GM12878 (cell line): ENCODE results near the gene CMSS1. TPM values are rescaled to one million over a fixed set of nuclear protein-coding genes. Genes with fewer than 3 reads are reported as not detected.

Experiments
- ATAC-seq: fragments of 200-7000 bp; cut with Tn5 transposase; 3 replicates; pipeline ENCODE4 v1.9.1; 2020; ENCODE audit warnings: mild to moderate bottlenecking, moderate library complexity
- BruUV-seq: library from RNA; stranded (reverse); fragments of 400-500 nt; replicated peaks from 2 replicates; lab custom pipeline; 2021; lab: Mats Ljungman, UMichigan
- CTCF ChIA-PET: fragments of 300-600 bp; sonication (Branson Sonifier 250); formaldehyde crosslinking; extraction: SDS; loops from one replicate; lab custom pipeline; 2021; ENCODE audit warnings: inconsistent platforms; lab: Yijun Ruan, JAX
- POLR2A ChIA-PET: fragments of 350-600 bp; formaldehyde crosslinking; extraction: SDS; loops from one replicate; lab custom pipeline; 2021; ENCODE audit warnings: inconsistent platforms; lab: Charles Lee
- RAD21 ChIA-PET: fragments of 300-600 bp; sonication (Branson Sonifier 250); formaldehyde crosslinking; loops from one replicate; lab custom pipeline; 2023; ENCODE audit warnings: antibody characterized with exemption; ENCODE audit not compliant: unreplicated experiment; lab: Charles Lee
- SMC1A ChIA-PET: fragments of 300-600 bp; sonication (Branson Sonifier 250); formaldehyde crosslinking; loops from one replicate; lab custom pipeline; 2023; ENCODE audit not compliant: unreplicated experiment, uncharacterized antibody; lab: Charles Lee
- DNase-seq: peaks from one replicate; pipeline ENCODE4 v3.0.0-alpha.2; 2011; ENCODE audit warnings: low read depth, low spot score
- FAIRE-seq: peaks from 3 replicates; lab custom pipeline; 2011; peaks lifted over from hg19 to GRCh38; lab: Jason Lieb, UNC
- H2AFZ ChIP-seq: 2 replicates; pipeline ENCODE4 v1.6.0; 2011; ENCODE audit warnings: low read depth, low read length, control low read depth; ENCODE audit not compliant: control insufficient read depth
- H3K27ac ChIP-seq: 2 replicates; pipeline ENCODE4 v1.5.1; 2011; ENCODE audit warnings: control low read depth; ENCODE audit not compliant: control insufficient read depth, insufficient read depth
- H3K27me3 ChIP-seq, 2 experiments: replicated peaks in 1 of 2; 2 replicates each; pipeline versions ENCODE4 v1.6.0 to v1.6.1; 2011; ENCODE audit warnings: low read length in 1 of 2; ENCODE audit not compliant: control insufficient read depth in 2 of 2, insufficient read depth in 2 of 2
- H3K36me3 ChIP-seq, 2 experiments: 2 replicates each; pipeline ENCODE4 v1.5.1; 2011; ENCODE audit warnings: low read length in 1 of 2; ENCODE audit not compliant: control insufficient read depth in 2 of 2, insufficient read depth in 2 of 2
- H3K4me1 ChIP-seq: 2 replicates; pipeline ENCODE4 v1.6.1; 2011; ENCODE audit warnings: mild to moderate bottlenecking, low read length, moderate library complexity, mixed read lengths; ENCODE audit not compliant: control insufficient read depth, insufficient read depth
- H3K4me2 ChIP-seq: 2 replicates; pipeline ENCODE4 v1.6.0; 2011; ENCODE audit warnings: control low read depth; ENCODE audit not compliant: control insufficient read depth, insufficient read depth
- H3K4me3 ChIP-seq: fragments of 200-600 bp; sonication (generic); 2 replicates; pipeline ENCODE4 v1.5.1; 2016
- H3K79me2 ChIP-seq: 2 replicates; pipeline ENCODE4 v1.6.0; 2011; ENCODE audit warnings: low read length; ENCODE audit not compliant: control insufficient read depth, insufficient read depth
- H3K9ac ChIP-seq: 2 replicates; pipeline ENCODE4 v1.8.0; 2011; ENCODE audit warnings: low read length, control low read depth, mixed read lengths; ENCODE audit not compliant: control insufficient read depth, insufficient read depth
- H3K9me3 ChIP-seq: replicated peaks from 3 replicates; pipeline ENCODE4 v1.5.1; 2011; ENCODE audit warnings: mild to moderate bottlenecking, low read length; ENCODE audit not compliant: control insufficient read depth, insufficient read depth
- H4K20me1 ChIP-seq: 2 replicates; pipeline ENCODE4 v1.6.0; 2011; ENCODE audit not compliant: control insufficient read depth, insufficient read depth
- BRCA1 ChIP-seq: IDR thresholded peaks from 2 replicates; pipeline ENCODE4 v1.6.1; 2011; ENCODE audit warnings: low read depth, low read length, improper control_type of control experiment
- CHD4 ChIP-seq: fragments of 200-600 bp; sonication (generic); IDR thresholded peaks from 2 replicates; pipeline ENCODE4 v1.6.1; 2016; ENCODE audit warnings: mild to moderate bottlenecking
- FOS ChIP-seq: IDR thresholded peaks from 3 replicates; pipeline ENCODE4 v1.6.1; 2011; ENCODE audit warnings: borderline replicate concordance; ENCODE audit not compliant: insufficient read length; ENCODE audit errors: extremely low read depth
- KLF5 ChIP-seq: fragments of 450-650 bp; IDR thresholded peaks from 2 replicates; pipeline ENCODE4 v1.6.1; 2014; ENCODE audit warnings: mild to moderate bottlenecking; ENCODE audit not compliant: partially characterized antibody
- NRF1 ChIP-seq: conservative IDR thresholded peaks from 2 replicates; pipeline ENCODE4 v1.6.1; 2011; ENCODE audit warnings: mild to moderate bottlenecking, low read depth, low read length, improper control_type of control experiment
- PAX5 ChIP-seq: IDR thresholded peaks from 2 replicates; pipeline ENCODE4 v1.6.1; 2011; ENCODE audit warnings: low read depth, low read length, borderline replicate concordance
- RAD21 ChIP-seq: IDR thresholded peaks from 2 replicates; pipeline ENCODE4 v1.6.1; 2011; ENCODE audit warnings: mild to moderate bottlenecking, low read depth, low read length, moderate library complexity; ENCODE audit not compliant: insufficient read depth
- RB1 ChIP-seq: fragments of 450-650 bp; formaldehyde crosslinking; IDR thresholded peaks from 2 replicates; pipeline ENCODE4 v1.6.1; 2017; ENCODE audit warnings: mild to moderate bottlenecking, borderline replicate concordance
- SIN3A ChIP-seq: IDR thresholded peaks from 2 replicates; pipeline ENCODE4 v1.6.1; 2012; ENCODE audit warnings: low read depth, low read length, improper control_type of control experiment
- TCF12 ChIP-seq: IDR thresholded peaks from 2 replicates; pipeline ENCODE4 v1.6.1; 2011; ENCODE audit warnings: low read depth, mild to moderate bottlenecking, low read length
- TCF3 ChIP-seq: IDR thresholded peaks from 2 replicates; pipeline ENCODE4 v1.6.1; 2012; ENCODE audit warnings: low read depth, mild to moderate bottlenecking, low read length, borderline replicate concordance; ENCODE audit not compliant: insufficient read depth
- WRNIP1 ChIP-seq: IDR thresholded peaks from 2 replicates; pipeline ENCODE4 v1.6.1; 2011; ENCODE audit warnings: low read depth, low read length, improper control_type of control experiment, borderline replicate concordance
- ZNF384 ChIP-seq: IDR thresholded peaks from 2 replicates; pipeline ENCODE4 v1.6.1; 2012; ENCODE audit warnings: low read depth, mild to moderate bottlenecking, low read length, improper control_type of control experiment, borderline replicate concordance
- WGBS: methylation state at CpG from one replicate; pipeline ENCODE4 v1.1.6; 2016; ENCODE audit warnings: low lambda C conversion rate; ENCODE audit not compliant: insufficient replicate concordance, insufficient coverage; ENCODE audit errors: missing lambda C conversion rate; 5-methylcytosine and 5-hydroxymethylcytosine counted together
- in situ Hi-C: fragments of 300-500 bp; cut with MboI; formaldehyde crosslinking; loops from 9 replicates; pipeline ENCODE4 v1.14.3; 2018; ENCODE audit warnings: mixed read lengths
- intact Hi-C: fragments of 100-400 bp; cut with micrococcal nuclease; formaldehyde crosslinking; loops from one replicate; pipeline ENCODE4 v1.14.2; 2022; ENCODE audit not compliant: unreplicated experiment
- polyA plus RNA-seq, 11 experiments: library from polyadenylated mRNA; depleted of rRNA in 4 of 11; unstranded in 6 of 11; stranded (reverse) in 5 of 11; fragments of >200 nt; fragmentation: Nextera tagmentation in 4 of 11; fragmentation: Illumina TruSeq in 1 of 11; extraction: Ambion mirVana in 4 of 11; extraction: Trizol in 1 of 11; gene quantifications; 1 replicate in 1 of 11; 2 replicates in 10 of 11; pipeline versions ENCODE4 v1.2.1 to v1.2.3, GENCODE V29; 2011 to 2016; ENCODE audit warnings: inconsistent platforms in 2 of 11, missing spikeins in 2 of 11, low read depth in 1 of 11
- total RNA-seq, 4 experiments: library from RNA; depleted of rRNA in 3 of 4; stranded (reverse); fragments of >200 nt in 3 of 4; fragmentation: Illumina TruSeq in 1 of 4; extraction: Trizol in 1 of 4; gene quantifications; 2 replicates each; pipeline versions ENCODE4 v1.2.1 to v1.2.3, GENCODE V29; 2013 to 2021
- TF ChIP-seq, protein P1 (sequence below): IDR thresholded peaks from 2 replicates; pipeline ENCODE4 v1.6.1; 2011; ENCODE audit warnings: low read depth, mild to moderate bottlenecking, low read length, moderate library complexity, borderline replicate concordance; ENCODE audit errors: extremely low read depth

The CMSS1 gene
- total and polyA plus RNA-seq, 10 of the 15 experiments (the other 5 are each of a cell fraction or from before 2014, with no cell fraction given) = 31.0 to 118 (median 70.1) TPM

DNA sequence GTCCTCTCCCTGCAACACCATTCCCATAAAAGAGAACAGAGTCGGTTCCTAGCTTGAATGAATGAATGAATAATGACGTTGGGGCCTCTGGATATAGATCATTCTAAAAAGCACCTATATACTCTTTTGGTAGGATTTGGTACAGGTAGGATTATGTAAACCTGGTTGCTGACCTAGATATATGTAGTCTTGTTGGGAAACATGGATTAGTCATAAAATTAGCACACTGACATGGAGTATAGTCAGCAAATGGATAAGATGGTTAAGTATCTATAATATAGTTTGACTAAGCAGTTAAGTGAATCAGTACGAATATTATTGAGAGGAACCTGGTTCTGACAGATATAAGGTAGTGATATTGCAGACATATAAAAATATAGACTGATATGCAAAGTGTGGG is 154.1 kb downstream of the CMSS1 start:
- H3K27ac ChIP-seq = no peak overlapping the region
- no peak overlapping the region for H3K4me3 ChIP-seq
- DNase-seq = no peak
- no TSS peak for BruUV-seq
- intact Hi-C loops (no loop called here), in situ Hi-C loops (no loop called here)
- RAD21 ChIA-PET = interaction anchor here (1.5 kb wide), 1 partner anchor 96 kb away, joined by 3 read pairs; no protein-coding TSS in a partner anchor
- no peak for FAIRE-seq
- no peaks in the 10 kb centered on the region for H3K79me2 ChIP-seq
- no peak for TF ChIP-seq KLF5
- no peak for TF ChIP-seq TCF3
- no peak for TF ChIP-seq RB1
- TF ChIP-seq WRNIP1 = no peak
- TF ChIP-seq BRCA1 = no peak
- TF ChIP-seq NRF1 = no peak
- no peak for TF ChIP-seq FOS
- no peak for TF ChIP-seq CHD4
- no peak for TF ChIP-seq RAD21
- TF ChIP-seq PAX5 = no peak
- no peak for TF ChIP-seq ZNF384
- no peak for TF ChIP-seq TCF12
- no peak for TF ChIP-seq SIN3A
- TF ChIP-seq, protein P1, sequence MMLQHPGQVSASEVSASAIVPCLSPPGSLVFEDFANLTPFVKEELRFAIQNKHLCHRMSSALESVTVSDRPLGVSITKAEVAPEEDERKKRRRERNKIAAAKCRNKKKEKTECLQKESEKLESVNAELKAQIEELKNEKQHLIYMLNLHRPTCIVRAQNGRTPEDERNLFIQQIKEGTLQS = no peak
- no peaks in the 10 kb centered on the region for H4K20me1 ChIP-seq
- WGBS = 86% methylated on average over 3 of the region's 3 CpGs
- POLR2A ChIA-PET = no interaction called here
- no peaks in the 10 kb centered on the region for H3K36me3 ChIP-seq
- ATAC-seq = no peak
- no peak overlapping the region for H2AFZ ChIP-seq
- CTCF ChIA-PET = interaction anchor here (0.6 kb wide), 1 partner anchor 140 kb away, joined by 3 read pairs; no protein-coding TSS in a partner anchor
- no peak overlapping the region for H3K4me2 ChIP-seq
- H3K9ac ChIP-seq = no peak overlapping the region
- SMC1A ChIA-PET = interaction anchor here (1.0 kb wide), 1 partner anchor 21 kb away, joined by 3 read pairs; no protein-coding TSS in a partner anchor
- H3K4me1 ChIP-seq = peaks cover 17% of the 10 kb centered on the region
- no peaks in the 10 kb centered on the region for H3K27me3 ChIP-seq
- no peaks in the 10 kb centered on the region for H3K9me3 ChIP-seq
